Right lobe of liver (tissue), 6 donors: ENCODE results near the gene ZNF354C. TPM values are rescaled to one million over a fixed set of nuclear protein-coding genes. Genes with fewer than 3 reads are reported as not detected.

Source experiments
- ATAC-seq, 4 donors: fragments of 200-7000 bp; cut with Tn5 transposase; one replicate each; pipeline ENCODE4 v1.9.1; 2020; ENCODE audit warnings: mild to moderate bottlenecking in 4 of 4, moderate library complexity in 4 of 4
- DNase-seq, 3 donors: peaks; one replicate each; pipeline ENCODE4 v3.0.0-alpha.2; 2020
- H3K27ac ChIP-seq, 3 donors: fragments of 200-600 bp; one replicate each; pipeline ENCODE4 v1.8.0; 2022
- H3K27me3 ChIP-seq, 2 donors: fragments of 200-600 bp; one replicate each; pipeline ENCODE4 v1.8.0; 2022
- H3K36me3 ChIP-seq, 4 donors: fragments of 200-600 bp; sonication (generic) in 1 of 4; one replicate each; pipeline versions ENCODE4 v1.5.1 to v1.8.0; 2017 to 2022; ENCODE audit warnings: control low read depth in 1 of 4
- H3K4me1 ChIP-seq, 4 donors: fragments of 200-600 bp; sonication (generic) in 1 of 4; one replicate each; pipeline versions ENCODE4 v1.5.1 to v1.8.0; 2017 to 2022; ENCODE audit warnings: control low read depth in 1 of 4
- H3K4me3 ChIP-seq, 3 donors: fragments of 200-600 bp; one replicate each; pipeline ENCODE4 v1.8.0; 2022
- H3K9me3 ChIP-seq, 4 donors: fragments of 200-600 bp; sonication (generic) in 1 of 4; one replicate each; pipeline versions ENCODE4 v1.5.1 to v1.8.0; 2017 to 2022; ENCODE audit warnings: control low read depth in 1 of 4
- POLR2A ChIP-seq: fragments of 450-650 bp; IDR thresholded peaks from one replicate; pipeline ENCODE4 v1.6.1; 2017; ENCODE audit warnings: antibody characterized with exemption, mild to moderate bottlenecking
- WGBS: methylation state at CpG from one replicate; pipeline ENCODE4 v1.1.6; 2018; ENCODE audit warnings: low coverage, low lambda C conversion rate; ENCODE audit not compliant: insufficient coverage; ENCODE audit errors: missing lambda C conversion rate; 5-methylcytosine and 5-hydroxymethylcytosine counted together
- intact Hi-C, 2 donors: fragments of 100-400 bp; cut with DNase I; formaldehyde crosslinking; loops; one replicate each; pipeline versions ENCODE4 v1.11.2 to v1.14.1; 2022
- total RNA-seq, 6 experiments: library from RNA; depleted of rRNA in 2 of 6; stranded (reverse); fragments of >200 nt in 2 of 6; fragmentation: NEBNext Ultra II Directional in 3 of 6; extraction: Animal tissue kit (Norgen Biotek cat#: 25700) in 3 of 6; gene quantifications; one replicate each; pipeline versions ENCODE4 v1.1.0 to v1.2.4, GENCODE V29; 2016 to 2023
- TF ChIP-seq, protein P1 (sequence below), 4 donors: fragments of 200-600 bp in 3 of 4; fragments of 450-650 bp in 1 of 4; IDR thresholded peaks; one replicate each; pipeline versions ENCODE4 v1.5.1 to v1.8.0; 2016 to 2022; ENCODE audit warnings: antibody characterized with exemption in 4 of 4, mild to moderate bottlenecking in 2 of 4
- donor health status: DM: no; HTN: yes; CAD: no.
- donor health status: DM: no; HTN: no; CAD: no.
- donor health status: DM: no; HTN: no; CAD: no.
- donor health status: DM: no; HTN: yes; CAD: no.
- donor health status: DM: no; HTN: yes; CAD: no.

The ZNF354C gene
- total RNA-seq, 6 experiments from 2014 or later, result 0.81 to 2.4 (median 1.4) TPM

DNA sequence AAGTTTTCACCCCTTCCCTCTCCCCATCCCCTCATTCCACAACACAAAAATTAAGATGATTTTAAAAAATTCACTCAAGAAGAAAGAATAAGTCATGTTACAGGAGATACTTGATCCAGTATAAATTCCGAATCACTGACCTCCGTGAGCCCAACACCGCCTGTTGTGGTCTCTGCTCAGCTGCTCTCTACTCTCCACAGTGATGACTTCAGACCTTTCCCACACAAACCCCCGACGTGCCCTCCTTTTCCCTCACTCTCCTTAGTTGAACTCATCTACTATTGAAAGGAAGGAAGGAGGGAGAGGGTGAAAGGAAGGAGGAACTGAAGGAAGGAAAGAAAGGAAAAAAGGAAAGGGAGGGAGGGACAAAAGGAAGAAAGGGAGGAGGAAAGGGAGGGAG is 55.1 kb downstream of the ZNF354C start:
- Histone ChIP-seq H3K27ac (no peak overlapping the region), H3K4me1 (no peaks in the 10 kb centered on the region), H3K36me3 (no peaks in the 10 kb centered on the region), H3K9me3 (no peaks in the 10 kb centered on the region), H3K27me3 (no peaks in the 10 kb centered on the region), H3K4me3 (no peak overlapping the region)
- WGBS, result 71% methylated on average over 5 of the region's 5 CpGs
- intact Hi-C loops, result no loop called here
- no peak for TF ChIP-seq POLR2A
- TF ChIP-seq, protein P1, sequence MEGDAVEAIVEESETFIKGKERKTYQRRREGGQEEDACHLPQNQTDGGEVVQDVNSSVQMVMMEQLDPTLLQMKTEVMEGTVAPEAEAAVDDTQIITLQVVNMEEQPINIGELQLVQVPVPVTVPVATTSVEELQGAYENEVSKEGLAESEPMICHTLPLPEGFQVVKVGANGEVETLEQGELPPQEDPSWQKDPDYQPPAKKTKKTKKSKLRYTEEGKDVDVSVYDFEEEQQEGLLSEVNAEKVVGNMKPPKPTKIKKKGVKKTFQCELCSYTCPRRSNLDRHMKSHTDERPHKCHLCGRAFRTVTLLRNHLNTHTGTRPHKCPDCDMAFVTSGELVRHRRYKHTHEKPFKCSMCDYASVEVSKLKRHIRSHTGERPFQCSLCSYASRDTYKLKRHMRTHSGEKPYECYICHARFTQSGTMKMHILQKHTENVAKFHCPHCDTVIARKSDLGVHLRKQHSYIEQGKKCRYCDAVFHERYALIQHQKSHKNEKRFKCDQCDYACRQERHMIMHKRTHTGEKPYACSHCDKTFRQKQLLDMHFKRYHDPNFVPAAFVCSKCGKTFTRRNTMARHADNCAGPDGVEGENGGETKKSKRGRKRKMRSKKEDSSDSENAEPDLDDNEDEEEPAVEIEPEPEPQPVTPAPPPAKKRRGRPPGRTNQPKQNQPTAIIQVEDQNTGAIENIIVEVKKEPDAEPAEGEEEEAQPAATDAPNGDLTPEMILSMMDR (IDR thresholded peaks at IDR 0.05), result no peak
- DNase-seq (no peak), ATAC-seq (no peak)

DNA sequence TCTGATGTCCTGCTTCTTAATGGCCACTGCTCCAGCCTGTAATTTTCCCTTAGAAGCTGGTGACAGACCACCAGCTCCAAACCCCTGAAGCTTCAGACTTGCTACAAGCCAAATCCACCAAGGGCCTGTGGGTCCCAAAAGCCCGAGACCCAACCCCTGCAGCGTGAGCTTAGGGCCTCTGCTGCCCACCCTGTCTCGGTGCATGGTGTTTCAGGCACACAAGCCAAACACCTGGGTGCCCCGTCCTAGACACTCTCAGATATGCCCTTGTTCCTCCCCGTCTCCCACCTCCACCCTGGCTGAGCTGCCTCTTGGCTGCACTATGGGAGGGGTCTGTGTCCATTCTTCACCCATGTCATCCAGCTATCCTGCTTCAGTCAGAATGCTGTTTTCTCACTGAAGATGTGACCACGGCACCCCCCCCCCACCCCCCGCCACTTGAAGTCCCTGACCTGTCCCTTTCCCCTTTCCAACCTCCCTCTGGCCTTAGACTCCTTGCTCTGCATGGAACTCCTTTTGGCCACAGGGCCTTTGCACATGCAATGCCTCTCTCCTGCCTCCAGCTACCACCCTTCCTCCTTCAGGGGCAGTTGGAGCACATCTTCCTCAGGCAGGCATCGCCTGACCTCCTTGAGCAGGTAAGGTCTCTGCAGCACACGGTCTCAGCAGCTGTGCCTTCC is 55.8 kb downstream of the ZNF354C start:
- ATAC-seq (no peak), DNase-seq (no peak)
- no peaks in the 10 kb centered on the region for H3K4me1 ChIP-seq
- TF ChIP-seq, protein P1 (IDR thresholded peaks at IDR 0.05), result no peak
- TF ChIP-seq POLR2A, result no peak
- no peaks in the 10 kb centered on the region for H3K36me3 ChIP-seq
- intact Hi-C loops, result no loop called here
- no peak overlapping the region for H3K27ac ChIP-seq
- H3K4me3 ChIP-seq, result no peak overlapping the region
- H3K27me3 ChIP-seq, result no peaks in the 10 kb centered on the region
- H3K9me3 ChIP-seq, result no peaks in the 10 kb centered on the region
- WGBS, result 72% methylated on average over 5 of the region's 9 CpGs

DNA sequence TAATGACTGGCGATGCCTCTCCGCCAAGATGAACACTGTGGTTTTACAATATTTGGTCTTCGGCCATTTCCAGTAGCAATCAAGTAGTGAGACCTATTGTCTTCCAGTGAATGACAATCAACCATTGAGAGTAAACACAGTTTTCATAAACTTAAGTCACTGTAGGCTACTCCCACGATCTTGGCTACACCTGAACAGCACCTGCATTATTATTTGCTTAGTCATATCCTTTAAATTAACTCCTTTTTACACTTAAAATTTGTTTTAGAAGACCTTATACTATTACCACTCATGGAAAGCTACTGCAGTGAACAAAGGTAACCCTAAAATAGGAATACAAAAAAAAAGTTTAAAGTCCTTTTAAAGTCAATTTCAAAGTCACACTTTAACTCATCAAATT is 58.2 kb downstream of the ZNF354C start:
- Histone ChIP-seq H3K4me3 (no peak overlapping the region), H3K9me3 (no peaks in the 10 kb centered on the region), H3K4me1 (no peaks in the 10 kb centered on the region), H3K27ac (no peak overlapping the region), H3K27me3 (no peaks in the 10 kb centered on the region), H3K36me3 (no peaks in the 10 kb centered on the region)
- DNase-seq, result no peak
- intact Hi-C loops, result no loop called here
- TF ChIP-seq, protein P1 (IDR thresholded peaks at IDR 0.05), result no peak
- TF ChIP-seq POLR2A, result no peak
- no peak for ATAC-seq
- 29% methylated on average over 1 of the region's 4 CpGs for WGBS

DNA sequence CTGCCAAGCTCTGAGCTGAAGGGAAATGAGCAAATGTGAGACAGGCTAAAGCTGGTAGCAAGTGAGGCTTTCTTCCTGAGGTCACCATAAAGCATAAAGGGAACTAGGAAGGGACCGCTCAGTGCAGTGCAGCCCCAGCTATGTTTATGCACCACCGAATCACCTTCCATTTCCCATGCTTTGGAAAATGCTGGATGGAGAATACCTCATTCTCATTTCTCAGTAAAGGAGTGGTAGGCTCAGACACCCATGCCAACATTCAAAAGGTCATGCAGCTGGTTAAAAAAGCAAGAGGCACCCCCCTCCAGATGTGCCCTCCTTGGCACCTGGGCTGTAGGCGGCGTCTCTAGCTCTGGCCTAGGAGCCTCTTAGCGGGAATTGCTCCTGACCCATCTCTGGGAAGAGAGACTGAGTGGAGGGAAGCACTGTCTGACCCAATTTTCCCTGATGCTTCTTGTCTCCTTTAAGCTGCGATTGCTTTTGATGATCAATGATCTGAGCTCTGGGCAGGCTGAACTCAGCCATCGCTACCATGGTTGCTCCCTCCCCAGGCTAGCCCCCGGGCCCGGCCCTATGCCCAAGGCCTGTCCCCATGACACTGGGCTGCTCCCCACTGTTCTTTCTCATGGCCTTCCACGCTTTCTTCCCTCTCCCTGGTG is 58.7 kb downstream of the ZNF354C start:
- Histone ChIP-seq H3K27ac (no peak overlapping the region), H3K9me3 (no peaks in the 10 kb centered on the region), H3K36me3 (no peaks in the 10 kb centered on the region), H3K4me3 (no peak overlapping the region), H3K4me1 (no peaks in the 10 kb centered on the region), H3K27me3 (no peaks in the 10 kb centered on the region)
- TF ChIP-seq, protein P1 (IDR thresholded peaks at IDR 0.05), result no peak
- no peak for TF ChIP-seq POLR2A
- ATAC-seq (no peak), DNase-seq (no peak)
- WGBS, result 74% methylated on average over 6 of the region's 10 CpGs
- intact Hi-C loops, result no loop called here
